HG03175 (cell line): ENCODE measurements around the gene SLC35C1.
A peak's percentile ranks its signal among the peaks of the same experiment; 100 is the strongest.
"Not testable (repeated sequence)": the region's sequence is repeated elsewhere in the genome, so short reads cannot be mapped to it uniquely, and the experiment has no call there.

ENCODE experiments used
- ATAC-seq: cut with Tn5 transposase; IDR thresholded peaks from one replicate; pipeline ENCODE4 v1.9.1; 2021; ENCODE audit warnings: mild to moderate bottlenecking, moderate library complexity; ENCODE audit not compliant: unreplicated experiment

The SLC35C1 gene

DNA sequence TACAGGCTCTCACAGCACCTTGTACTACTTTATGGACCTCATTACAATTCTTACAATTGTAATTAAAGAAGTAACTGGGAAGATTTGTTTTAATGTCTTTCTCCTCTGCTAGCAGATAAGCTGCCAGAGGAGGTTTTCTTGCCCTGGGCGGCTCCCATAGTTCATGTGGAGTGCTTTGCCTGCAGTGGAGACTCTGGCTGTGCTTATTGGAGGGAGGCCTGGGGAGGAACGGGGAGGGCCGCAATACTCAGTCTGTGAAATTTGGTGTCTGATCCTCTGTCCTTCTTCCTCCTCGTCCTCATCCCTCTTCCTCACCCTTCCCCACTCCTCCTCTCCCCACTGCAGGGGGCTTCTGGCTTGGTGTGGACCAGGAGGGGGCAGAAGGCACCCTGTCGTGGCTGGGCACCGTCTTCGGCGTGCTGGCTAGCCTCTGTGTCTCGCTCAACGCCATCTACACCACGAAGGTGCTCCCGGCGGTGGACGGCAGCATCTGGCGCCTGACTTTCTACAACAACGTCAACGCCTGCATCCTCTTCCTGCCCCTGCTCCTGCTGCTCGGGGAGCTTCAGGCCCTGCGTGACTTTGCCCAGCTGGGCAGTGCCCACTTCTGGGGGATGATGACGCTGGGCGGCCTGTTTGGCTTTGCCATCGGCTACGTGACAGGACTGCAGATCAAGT lies 5.6 kb downstream of the SLC35C1 start:
- no peak for ATAC-seq

DNA sequence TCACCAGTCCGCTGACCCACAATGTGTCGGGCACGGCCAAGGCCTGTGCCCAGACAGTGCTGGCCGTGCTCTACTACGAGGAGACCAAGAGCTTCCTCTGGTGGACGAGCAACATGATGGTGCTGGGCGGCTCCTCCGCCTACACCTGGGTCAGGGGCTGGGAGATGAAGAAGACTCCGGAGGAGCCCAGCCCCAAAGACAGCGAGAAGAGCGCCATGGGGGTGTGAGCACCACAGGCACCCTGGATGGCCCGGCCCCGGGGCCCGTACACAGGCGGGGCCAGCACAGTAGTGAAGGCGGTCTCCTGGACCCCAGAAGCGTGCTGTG lies 6.1 kb downstream of the SLC35C1 start:
- no peak for ATAC-seq

DNA sequence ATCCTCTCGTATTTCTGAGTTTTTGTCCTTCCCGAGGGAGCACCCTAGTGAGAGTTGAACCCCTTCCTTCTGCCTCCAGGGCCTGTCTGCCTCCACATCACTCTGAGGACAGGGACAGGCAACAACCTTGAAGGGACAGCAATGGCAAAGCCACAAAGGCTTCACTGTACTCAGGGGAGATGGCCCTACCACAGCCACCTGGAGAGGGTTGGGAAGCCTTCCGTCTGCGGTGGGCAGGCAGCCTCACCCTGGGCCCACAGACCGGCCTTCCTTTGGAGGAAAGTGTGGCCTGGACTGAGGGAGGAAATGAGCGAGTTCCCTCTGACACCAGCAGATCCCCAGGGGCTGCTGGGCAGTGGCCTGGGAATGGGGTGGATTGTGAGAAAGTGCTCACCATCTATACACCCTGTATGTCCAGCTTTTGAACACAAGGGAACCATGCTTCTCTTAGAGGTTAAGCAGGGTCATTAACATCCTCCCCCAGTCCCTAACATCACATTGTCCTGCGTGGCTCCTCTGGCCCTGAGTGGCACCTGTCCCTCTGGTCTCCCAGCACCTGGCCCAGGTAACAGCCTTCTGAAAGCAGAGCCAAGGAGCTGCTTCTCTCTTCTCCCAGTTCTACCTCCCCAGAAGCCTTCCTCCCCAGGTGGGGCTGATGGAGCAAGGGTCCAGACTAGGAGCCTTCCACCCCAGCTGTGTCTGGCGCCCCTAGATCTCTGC lies 6.8 kb downstream of the SLC35C1 start:
- no peak for ATAC-seq

DNA sequence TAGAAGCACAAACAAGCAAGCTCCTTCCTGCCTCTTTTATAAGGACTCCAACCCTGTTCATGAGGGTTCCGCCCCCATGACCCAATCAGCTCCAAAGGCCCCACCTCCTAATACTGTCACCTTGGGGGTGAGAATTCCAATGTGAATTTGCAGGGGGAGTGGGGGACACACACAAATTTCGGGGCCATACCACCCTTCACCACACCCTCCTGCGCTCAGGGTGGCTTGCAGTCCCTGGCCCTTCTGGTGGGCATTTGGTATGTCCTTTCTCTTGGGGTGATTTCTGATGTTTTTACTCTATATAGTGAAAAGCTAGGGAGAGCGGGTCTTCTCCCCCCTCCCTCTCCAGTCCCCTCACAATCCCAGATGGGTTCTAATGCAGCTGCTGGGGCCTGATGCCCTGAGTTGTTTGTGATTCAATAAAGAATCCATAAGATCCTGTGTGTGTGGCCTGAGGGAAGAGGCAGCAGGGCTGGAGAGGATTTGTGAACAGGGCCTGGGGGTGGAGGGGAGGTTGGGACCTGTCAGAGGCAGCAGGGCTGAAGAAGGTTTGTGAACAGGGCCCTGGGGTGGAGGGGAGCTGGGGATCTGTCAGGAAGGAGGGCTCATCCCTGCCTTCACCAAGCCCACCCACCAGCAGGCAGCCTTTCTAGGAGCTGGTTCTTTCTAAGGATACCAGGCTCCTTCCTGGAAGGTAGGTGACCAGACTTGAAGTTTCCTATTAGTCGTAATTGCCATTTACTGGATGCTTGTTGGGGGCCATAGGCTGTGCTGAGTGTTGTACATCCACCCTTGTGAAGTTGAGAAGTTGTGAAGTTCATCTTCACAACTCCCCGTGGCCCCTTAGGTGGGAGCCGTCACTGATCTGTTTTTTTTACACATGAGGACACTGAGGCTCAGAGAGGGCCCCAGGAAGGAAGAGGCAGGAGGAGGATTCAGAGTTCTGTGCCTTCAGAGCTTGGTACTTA lies 7.9 kb downstream of the SLC35C1 start:
- no peak for ATAC-seq

DNA sequence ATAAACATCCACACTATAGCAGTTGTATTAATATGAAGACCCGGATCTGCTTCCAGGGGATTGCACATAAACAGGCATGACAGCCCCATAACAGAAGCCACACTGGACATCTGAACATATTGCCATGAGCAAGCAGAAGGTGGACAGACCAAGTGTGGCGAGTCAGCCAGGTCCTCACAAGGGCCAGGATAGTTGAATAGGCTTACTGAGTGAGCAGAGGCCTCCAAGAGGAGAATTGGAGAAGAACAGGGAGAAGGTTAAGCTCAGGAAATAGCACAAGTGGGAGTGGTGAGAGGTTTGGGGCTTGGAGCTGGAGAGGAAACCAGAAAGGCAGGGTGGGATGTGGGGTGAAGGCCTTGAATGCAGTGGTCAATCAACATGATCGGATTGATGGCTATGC lies 10.8 kb downstream of the SLC35C1 start:
- ATAC-seq: no peak

DNA sequence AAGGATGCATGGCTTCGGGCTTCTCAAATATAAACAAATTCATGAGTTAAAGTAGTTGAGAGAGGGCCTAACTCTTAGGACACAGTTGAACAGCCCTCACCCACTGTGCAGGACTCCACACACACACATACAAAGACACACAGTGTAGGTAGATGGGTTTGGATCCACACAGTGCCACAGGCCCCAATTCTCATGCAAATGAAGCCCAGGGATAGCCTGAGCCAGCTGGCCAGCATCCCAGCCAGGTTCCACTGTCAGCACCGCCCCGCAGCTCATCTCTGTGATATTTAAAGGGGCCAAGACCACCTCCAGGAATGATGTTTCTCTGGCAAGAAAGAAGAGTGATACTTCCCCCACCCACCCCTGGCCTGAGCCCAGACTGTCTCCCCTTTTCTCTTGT lies 11.7 kb downstream of the SLC35C1 start:
- ATAC-seq: no peak

DNA sequence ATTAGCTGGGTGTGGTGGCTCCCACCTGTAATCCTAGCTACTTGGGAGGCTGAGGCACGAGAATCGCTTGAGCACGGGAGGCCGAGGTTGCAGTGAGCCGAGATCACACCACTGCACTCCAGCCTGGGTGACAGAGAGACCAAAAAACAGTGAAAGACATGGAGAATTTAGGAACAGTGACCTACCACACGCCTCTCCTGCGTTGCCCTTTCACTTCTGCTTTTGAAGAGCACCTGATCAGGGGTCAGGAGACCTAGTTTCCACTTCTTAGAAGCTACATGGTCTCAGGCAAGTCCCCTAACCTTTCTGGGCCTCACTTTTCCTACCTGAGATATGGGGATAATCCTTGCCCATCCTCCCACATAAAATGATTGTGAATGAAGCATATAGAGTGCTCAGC lies 12.2 kb downstream of the SLC35C1 start:
- ATAC-seq: no peak

DNA sequence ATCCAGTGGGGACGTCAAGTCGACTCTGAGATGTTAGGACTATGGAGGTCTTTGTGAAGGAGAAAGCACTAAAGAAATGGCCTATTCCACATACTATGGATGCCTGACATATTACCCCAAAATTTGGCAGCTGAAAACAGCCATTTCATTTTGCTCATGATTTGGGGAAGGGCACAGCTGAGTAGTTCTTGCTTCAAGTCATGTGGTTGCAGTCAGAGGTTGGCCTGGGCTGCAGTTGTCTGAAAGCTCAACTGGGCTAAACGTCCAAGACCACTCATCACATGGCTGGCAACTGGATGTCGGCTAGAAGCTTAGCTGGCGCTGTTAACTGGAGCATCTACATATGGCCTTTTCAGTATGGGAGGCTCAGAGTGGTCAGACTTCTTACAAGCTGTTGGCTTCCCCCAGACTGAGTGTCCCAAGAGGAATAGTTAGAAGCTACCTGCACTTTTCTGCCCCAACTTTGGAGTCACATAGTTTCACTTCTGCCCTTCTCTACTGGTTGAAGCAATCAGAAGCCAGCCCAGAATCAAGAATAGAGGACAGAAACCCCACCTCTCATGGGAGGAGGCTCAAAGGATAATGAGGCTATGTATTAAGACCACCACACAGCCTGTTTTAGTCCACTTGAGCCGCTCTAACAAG lies 14.1 kb downstream of the SLC35C1 start:
- ATAC-seq: no peak

DNA sequence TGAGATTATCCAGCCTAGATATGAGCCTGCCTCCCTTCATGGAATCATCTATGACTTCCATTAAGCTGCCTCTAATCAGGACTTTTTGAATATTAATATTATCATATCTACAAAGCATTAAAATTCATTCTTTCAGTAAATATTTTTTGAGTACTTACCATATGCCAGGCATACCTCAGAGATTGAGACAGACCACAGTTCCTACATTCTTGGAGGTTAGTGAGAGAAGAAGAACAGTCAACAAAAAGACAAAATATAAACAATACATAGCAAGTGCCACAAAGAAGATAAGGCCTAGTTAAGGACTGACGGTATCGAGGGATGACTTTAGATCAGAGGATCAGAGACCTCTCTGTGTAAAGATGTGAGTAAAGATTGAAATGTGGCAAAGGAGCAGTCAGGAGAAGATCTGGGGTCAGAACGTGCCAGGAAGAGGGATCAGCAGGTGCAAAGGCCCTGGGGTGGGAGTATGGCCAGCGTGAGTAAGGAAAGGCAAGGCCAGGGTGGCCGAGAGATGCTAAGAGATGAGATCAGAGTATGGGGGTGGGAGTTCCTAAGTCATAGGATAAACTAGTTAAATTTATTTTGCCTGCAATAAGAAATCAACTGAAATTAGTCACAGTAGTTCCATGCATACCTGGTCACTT lies 15.4 kb downstream of the SLC35C1 start:
- ATAC-seq: no peak

DNA sequence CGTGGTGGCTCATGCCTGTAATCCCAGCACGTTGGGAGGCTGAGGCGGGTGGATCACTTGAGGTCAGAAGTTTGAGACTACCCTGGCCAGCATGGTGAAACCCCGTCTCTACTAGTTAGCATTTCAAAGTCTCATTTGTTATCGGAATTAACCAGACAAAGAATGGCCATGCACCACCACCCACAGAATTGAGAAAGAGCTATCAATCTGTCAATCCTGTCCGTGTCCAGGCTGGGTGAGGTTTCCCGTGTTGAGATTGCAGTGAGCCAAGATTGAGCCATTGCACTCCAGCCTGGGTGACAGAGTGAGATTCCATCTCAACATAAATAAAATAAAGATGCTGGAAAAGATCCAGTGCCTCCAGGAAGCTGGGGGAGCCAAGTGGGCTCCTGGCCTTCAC lies 21.5 kb downstream of the SLC35C1 start:
- ATAC-seq: not testable (repeated sequence)

DNA sequence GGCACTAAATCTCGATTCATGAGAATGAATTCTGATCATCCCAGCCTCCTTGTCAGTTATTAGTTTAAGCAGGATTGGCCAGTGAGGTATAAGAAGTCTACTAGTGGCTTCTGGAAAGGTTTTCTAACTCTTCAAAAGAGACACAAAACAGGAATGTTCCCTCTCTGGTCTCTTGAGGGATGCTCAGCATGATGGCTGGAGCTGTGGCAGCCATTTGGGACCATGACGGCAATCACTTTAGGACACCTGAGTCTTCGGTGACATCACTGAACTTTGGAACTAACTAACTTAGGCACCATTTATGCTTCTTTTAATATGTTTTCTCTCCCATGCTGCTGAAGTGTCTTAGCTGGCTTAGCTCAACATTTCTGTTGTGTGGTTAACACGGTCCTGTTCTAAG lies 22.2 kb downstream of the SLC35C1 start:
- no peak for ATAC-seq

DNA sequence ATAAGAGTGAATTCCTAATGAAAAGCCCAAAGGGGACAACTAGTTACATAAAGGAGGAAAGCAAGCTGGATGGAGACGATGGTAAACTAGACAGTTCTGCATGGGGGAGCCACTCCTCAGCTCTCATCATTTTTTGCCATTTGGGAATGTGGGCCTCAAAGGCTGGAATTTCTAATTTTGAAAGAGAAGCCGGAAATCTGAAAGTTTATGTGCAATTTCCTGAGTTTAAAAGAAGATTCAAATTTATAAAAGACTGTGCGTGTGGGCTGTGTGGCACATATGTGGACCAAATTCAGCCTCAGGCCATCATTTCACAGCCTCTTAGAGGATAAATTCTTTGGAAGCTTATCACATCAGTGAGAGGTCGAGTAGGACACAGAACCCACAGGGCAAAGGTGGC lies 24.0 kb downstream of the SLC35C1 start:
- no peak for ATAC-seq

DNA sequence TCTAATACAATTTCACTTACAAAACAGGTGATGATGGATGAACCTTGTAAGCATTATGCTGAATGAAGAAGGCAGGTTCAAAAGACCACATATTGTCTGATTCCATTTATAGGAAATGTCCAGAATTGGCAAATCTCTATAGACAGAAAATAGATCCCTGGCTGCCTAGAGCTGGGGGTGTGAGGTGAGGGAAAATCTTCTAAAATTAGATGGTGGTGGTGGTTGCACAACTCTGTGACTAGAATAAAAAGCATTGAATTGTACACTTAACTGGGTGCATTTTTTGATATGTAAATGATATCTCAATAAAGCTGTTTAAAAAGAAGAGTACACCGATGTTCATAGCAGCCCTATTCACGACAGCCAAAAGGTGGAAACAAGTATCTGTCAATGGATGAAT lies 25.6 kb downstream of the SLC35C1 start:
- no peak for ATAC-seq

DNA sequence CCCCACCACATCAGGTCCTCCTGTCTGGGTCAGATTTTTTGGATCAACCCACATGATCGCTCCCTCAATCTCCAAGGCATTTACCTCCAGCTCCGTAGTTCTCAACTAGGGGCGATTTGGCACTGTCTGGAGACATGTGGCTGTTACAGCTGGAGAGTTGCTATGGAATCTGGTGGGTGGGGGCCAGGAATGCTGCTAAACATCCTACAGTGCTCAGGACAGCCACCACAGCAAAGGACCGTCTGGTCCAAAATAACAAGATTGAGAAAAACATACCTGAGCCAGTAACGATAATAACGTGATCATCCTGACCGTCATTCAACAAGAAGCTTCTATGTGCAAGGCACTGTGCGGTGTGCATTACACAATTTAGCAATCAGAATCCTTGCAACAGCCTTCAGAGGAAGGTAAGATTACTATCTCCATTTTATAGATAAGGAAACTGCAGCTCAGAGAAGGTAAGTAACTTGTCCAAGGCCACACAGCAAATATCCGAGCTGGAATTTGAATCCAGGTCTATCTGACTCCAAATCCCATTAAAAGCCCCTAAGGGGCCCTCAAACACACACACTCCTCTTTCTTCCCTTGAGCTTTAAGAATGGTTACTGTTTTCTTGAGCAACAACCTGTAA lies 28.0 kb downstream of the SLC35C1 start:
- ATAC-seq: no peak

DNA sequence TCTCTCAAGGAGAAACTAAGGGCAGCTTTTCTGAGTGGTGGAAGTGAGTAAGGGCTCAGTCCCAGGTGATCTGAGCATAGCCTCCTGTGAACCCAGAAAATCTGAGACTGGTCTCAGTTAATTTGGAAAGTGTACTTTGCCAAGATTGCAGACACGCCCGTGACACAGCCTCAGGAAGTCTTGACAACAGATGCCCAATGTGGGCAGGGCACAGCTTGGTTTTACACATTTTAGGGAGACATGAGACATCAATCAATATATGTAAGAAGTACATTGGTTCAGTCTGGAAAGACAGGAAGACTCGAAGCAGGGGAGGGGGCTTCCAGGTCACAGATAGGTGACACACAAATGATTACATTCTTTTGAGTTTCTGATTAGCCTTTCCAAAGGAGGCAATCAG lies 28.8 kb downstream of the SLC35C1 start:
- no peak for ATAC-seq

DNA sequence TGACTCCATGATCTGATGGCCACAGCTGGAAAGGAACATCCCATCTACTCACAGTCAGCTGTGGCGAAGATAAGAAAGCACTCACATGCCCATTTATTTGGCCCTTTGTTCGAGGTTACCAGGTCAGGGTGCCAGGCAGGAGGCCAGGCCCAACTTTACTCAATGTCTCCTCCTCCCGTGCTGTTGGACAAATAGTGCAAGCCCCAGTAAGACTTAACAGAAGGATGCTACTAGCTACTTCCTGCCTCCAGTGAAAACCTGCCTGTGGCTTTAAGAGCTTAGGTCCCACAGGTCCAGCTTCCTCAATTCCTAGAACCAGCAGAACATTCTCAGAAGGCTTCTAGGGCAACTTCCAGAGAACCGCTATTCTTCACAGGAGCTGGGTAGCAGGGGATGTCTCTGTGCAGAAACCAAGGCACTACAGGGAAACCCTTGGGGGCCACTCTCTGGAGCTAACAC lies 29.4 kb downstream of the SLC35C1 start:
- ATAC-seq: no peak

DNA sequence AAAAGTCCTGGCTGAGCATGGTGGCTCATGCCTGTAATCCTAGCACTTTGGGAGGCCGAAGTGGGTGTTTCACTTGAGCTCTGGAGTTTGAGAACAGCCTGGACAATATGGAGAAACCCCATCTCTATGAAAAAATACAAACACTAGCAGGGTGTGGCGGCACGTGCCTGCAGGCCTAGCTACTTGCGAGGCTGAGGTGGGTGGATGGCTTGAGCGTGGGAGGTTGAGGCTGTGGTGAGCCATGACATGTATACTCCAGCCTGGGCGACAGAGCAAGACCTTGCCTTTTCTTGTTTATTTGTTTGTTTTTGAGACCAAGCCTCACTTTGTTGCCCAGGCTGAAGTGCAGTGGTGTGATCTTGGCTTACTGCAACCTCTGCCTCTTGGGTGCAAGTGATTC lies 34.3 kb downstream of the SLC35C1 start:
- ATAC-seq: no peak

DNA sequence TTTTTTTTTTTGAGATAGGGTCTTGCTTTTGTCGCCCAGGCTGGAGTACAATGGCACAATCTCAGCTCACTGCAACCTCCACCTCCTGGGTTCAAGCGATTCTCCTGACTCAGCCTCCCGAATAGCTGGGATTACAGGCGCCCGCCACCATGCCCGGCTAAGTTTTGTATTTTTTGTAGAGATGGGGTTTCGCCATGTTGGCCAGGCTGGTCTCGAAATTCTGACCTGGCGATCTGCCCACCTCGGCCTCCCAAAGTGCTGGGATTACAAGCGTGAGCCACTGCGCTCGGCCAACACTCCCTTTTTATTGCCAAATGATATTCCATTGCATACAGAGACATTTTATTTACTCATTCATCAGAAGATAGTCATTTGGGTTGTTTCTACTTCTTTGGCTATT lies 35.3 kb downstream of the SLC35C1 start:
- ATAC-seq: not testable (repeated sequence)

DNA sequence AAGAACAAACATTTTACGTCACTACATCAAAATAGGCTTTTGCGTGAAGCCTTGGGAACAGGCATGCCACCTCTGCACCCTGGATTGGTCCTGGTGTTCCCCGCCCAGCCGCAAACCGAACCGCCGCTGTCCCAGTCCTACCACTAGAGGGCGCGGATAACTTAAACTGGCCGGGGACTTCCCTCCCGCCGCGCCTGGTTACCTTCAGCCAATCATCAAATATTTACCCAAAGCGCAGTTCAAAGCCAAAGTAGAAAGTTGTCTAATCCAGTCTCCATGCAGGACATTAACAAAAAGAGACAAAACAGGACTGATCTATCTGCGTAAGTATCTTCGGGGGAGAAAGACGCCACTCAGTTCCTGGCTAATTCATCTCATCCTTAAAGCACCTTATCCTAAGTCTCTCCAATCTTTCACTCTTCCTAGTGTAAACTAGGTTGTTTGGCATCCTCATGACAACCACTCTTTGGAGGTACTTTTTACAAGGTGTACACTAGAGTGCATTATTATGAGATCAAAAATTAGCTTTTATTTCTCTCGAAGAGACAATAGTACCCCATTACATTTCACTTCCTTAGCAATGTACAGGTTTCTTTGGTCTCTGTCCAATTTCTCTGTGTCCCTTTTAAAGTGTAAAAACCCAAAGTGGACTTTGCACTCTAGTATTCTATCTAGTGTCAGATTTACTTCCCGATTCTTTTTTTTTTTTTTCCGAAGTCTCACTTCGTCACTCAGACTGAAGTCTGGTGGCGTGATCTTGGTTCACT lies 38.4 kb downstream of the SLC35C1 start:
- ATAC-seq: peak; percentile 19
